ENCODE measurements around the gene AKAP13. TPM values are rescaled to one million over a fixed set of nuclear protein-coding genes. Genes with fewer than 3 reads are reported as not detected.

The AKAP13 gene
- total and polyA plus RNA-seq, 3 donors from 2014 or later = 79.5 to 207 (median 187) TPM

DNA sequence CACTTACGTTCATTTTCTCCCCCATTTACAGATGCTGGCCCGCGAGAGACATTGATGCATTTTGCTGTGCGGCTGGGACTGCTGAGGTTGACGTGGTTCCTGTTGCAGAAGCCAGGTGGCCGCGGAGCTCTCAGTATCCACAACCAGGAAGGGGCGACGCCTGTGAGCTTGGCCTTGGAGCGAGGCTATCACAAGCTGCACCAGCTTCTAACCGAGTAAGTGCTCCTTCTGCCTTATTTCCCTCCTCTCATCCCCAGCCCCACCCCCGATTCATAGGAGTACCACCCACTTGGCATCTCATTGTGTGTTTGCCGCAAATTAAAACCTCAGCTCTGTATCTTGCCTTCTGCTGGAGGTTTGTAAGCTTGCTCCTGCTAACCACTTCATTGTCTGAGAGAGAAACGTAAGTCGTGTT, 163.3 kb downstream of the AKAP13 start:
- H3K9me3 ChIP-seq = no peaks in the 10 kb centered on the region
- H3K4me1 ChIP-seq = peaks cover 13% of the 10 kb centered on the region
- H3K36me3 ChIP-seq (ENCODE audit: low read depth, missing control alignments) = no peaks in the 10 kb centered on the region
- DNase-seq = peak; percentile 83
- no peak overlapping the region for H3K4me3 ChIP-seq
- intact Hi-C loops (cut with DNase I; ENCODE audit: low total_unique reads) = no loop called here
- WGBS, 2 donors = 39 to 43% methylated on average over 14 to 15 of the region's 15 CpGs
- no peaks in the 10 kb centered on the region for H3K27me3 ChIP-seq
- TF ChIP-seq POLR2A (IDR thresholded peaks at IDR 0.05) (no peak), CTCF (IDR thresholded peaks at IDR 0.05) (peak in 1 of 3 experiments; percentile 20)
- H3K27ac ChIP-seq = peak overlapping the region; percentile 26 to 56

DNA sequence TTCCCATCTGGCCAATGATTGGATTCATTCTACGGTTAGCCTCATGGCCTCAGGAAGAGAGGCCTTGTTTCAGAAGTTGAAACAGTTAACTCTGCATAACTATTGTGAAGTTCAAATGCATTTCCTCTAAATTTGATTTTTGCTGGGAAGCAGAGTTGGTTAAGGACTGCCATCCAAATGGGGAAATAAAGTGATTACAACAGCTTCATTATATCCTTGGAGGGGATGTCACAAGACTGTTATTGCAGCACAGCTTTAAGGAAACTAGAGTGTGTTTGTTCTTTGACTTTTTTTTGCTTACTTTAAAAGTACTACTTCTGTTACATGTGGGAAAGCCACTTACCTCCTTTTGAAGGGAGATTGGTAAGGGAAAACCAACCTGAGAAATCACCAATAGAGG, 164.8 kb downstream of the AKAP13 start:
- intact Hi-C loops (cut with DNase I; ENCODE audit: low total_unique reads) = no loop called here
- Histone ChIP-seq H3K27me3 (no peaks in the 10 kb centered on the region), H3K27ac (peak overlapping the region in 1 of 2 donors; percentile 31), H3K9me3 (no peaks in the 10 kb centered on the region), H3K4me1 (peaks cover 13% of the 10 kb centered on the region), H3K4me3 (no peak overlapping the region), H3K36me3 (ENCODE audit: low read depth, missing control alignments) (no peaks in the 10 kb centered on the region)
- DNase-seq = no peak
- 58 to 83% methylated on average over 1 of the region's 1 CpG for WGBS, 2 donors
- TF ChIP-seq POLR2A (IDR thresholded peaks at IDR 0.05) = no peak
- TF ChIP-seq CTCF (IDR thresholded peaks at IDR 0.05) = no peak

DNA sequence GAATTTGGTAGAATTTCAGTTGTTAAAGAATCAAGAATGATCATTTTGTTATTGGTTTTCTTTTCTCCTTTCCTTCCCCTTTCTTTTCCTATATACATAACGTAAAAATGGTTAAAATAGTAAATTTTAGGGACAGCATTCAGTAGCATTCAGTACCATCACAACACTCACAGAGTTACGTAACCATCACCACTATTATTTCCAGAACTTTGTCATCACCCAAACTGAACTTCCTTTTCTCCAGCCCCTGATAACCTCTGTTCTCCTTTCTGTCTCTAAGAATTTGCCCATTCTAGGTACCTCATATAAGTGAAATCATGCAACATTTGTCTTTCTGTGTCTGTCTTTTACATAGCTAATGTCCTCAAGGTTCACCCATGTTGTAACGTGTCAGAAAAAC, 165.3 kb downstream of the AKAP13 start:
- Histone ChIP-seq H3K9me3 (no peaks in the 10 kb centered on the region), H3K4me1 (peaks cover 13% of the 10 kb centered on the region), H3K27ac (peak overlapping the region in 1 of 2 donors; percentile 31), H3K27me3 (no peaks in the 10 kb centered on the region), H3K4me3 (no peak overlapping the region), H3K36me3 (ENCODE audit: low read depth, missing control alignments) (no peaks in the 10 kb centered on the region)
- DNase-seq = no peak
- WGBS, 2 donors = 78 to 82% methylated on average over 3 of the region's 3 CpGs
- TF ChIP-seq POLR2A (IDR thresholded peaks at IDR 0.05) (no peak), CTCF (IDR thresholded peaks at IDR 0.05) (no peak)
- intact Hi-C loops (cut with DNase I; ENCODE audit: low total_unique reads) = no loop called here

GRCh38 chr15:85547386-85547785, 167.0 kb downstream of the AKAP13 start:
- Histone ChIP-seq H3K9me3 (no peaks in the 10 kb centered on the region), H3K4me1 (peaks cover 18% of the 10 kb centered on the region), H3K4me3 (no peak overlapping the region), H3K27ac (no peak overlapping the region), H3K36me3 (ENCODE audit: low read depth, missing control alignments) (no peaks in the 10 kb centered on the region), H3K27me3 (no peaks in the 10 kb centered on the region)
- WGBS, 2 donors = 79 to 93% methylated on average over 1 of the region's 1 CpG
- no peak for TF ChIP-seq POLR2A (IDR thresholded peaks at IDR 0.05)
- no peak for TF ChIP-seq CTCF (IDR thresholded peaks at IDR 0.05)
- no peak for DNase-seq
- intact Hi-C loops (cut with DNase I; ENCODE audit: low total_unique reads) = no loop called here

DNA sequence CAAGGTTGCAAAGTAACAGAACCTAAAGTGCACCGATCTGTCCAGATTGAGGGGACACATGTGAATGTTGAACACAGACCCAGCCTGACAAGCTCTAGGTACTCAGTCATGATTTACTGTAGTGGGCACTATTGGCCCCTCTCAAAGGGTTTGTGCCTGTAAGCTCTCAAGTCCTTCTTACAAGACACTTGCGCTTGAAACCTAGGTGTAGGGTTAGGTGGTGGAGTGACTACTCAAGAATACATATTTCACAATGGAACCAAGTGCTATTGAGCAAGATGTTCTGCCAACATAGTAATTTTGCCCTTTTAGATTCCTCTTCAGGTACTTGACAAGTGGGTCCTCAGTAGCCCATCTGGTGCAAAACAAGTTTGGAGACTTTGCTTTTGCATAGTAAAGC, 169.9 kb downstream of the AKAP13 start:
- intact Hi-C loops (cut with DNase I; ENCODE audit: low total_unique reads) = no loop called here
- no peak for TF ChIP-seq POLR2A (IDR thresholded peaks at IDR 0.05)
- TF ChIP-seq CTCF (IDR thresholded peaks at IDR 0.05) = no peak
- no peaks in the 10 kb centered on the region for H3K36me3 ChIP-seq (ENCODE audit: low read depth, missing control alignments)
- WGBS, 2 donors = 98 to 100% methylated on average over 2 of the region's 2 CpGs
- DNase-seq = no peak
- H3K9me3 ChIP-seq = no peaks in the 10 kb centered on the region
- H3K27ac ChIP-seq = no peak overlapping the region
- H3K27me3 ChIP-seq = no peaks in the 10 kb centered on the region
- peaks cover 4% of the 10 kb centered on the region for H3K4me1 ChIP-seq
- no peak overlapping the region for H3K4me3 ChIP-seq

Measured in testis (tissue), 3 donors.